ENCODE results near the gene TMEM212. TPM values are rescaled to one million over a fixed set of nuclear protein-coding genes. Genes with fewer than 3 reads are reported as not detected.
A peak's percentile ranks its signal among the peaks of the same experiment; 100 is the strongest.

TMEM212 gene
- total and polyA plus RNA-seq, 2 of the 13 experiments (the other 11 are each of a cell fraction or from before 2014, with no cell fraction given), result not detected

- TF ChIP-seq ZBTB33 (CRISPR knock-in tag; IDR thresholded peaks at IDR 0.05) (no peak), ZNF280B (CRISPR knock-in tag; IDR thresholded peaks at IDR 0.05; ENCODE audit: borderline replicate concordance) (no peak), CREM (IDR thresholded peaks at IDR 0.05) (peak; percentile 54), CREM (CRISPR knock-in tag; IDR thresholded peaks at IDR 0.05) (no peak), HNRNPLL (IDR thresholded peaks at IDR 0.05; ENCODE audit: low read depth, low read length, poor library complexity, severe bottlenecking) (no peak), ZNF7 (CRISPR knock-in tag; IDR thresholded peaks at IDR 0.05) (peak; percentile 35; the same call in 1 of the 2 replicates), IKZF1 (IDR thresholded peaks at IDR 0.05) (no peak), ZBTB34 (CRISPR knock-in tag; IDR thresholded peaks at IDR 0.05) (no peak), NFE2L2 (IDR thresholded peaks at IDR 0.05; ENCODE audit: low read length) (no peak), CCAR2 (optimal IDR thresholded peaks at IDR 0.05; ENCODE audit: low read depth, low read length) (peak; percentile 74), TBX2 (CRISPR knock-in tag; IDR thresholded peaks at IDR 0.05; ENCODE audit: borderline replicate concordance) (peak; percentile 46; the same call in 1 of the 2 replicates), SOX5 (CRISPR knock-in tag; IDR thresholded peaks at IDR 0.05; ENCODE audit: borderline replicate concordance) (peak; percentile 80), MED8 (CRISPR knock-in tag; IDR thresholded peaks at IDR 0.05; ENCODE audit: insufficient replicate concordance) (peak; percentile 75), KAT8 (CRISPR knock-in tag; IDR thresholded peaks at IDR 0.05) (peak; percentile 54)
- TF ChIP-seq, protein P1, sequence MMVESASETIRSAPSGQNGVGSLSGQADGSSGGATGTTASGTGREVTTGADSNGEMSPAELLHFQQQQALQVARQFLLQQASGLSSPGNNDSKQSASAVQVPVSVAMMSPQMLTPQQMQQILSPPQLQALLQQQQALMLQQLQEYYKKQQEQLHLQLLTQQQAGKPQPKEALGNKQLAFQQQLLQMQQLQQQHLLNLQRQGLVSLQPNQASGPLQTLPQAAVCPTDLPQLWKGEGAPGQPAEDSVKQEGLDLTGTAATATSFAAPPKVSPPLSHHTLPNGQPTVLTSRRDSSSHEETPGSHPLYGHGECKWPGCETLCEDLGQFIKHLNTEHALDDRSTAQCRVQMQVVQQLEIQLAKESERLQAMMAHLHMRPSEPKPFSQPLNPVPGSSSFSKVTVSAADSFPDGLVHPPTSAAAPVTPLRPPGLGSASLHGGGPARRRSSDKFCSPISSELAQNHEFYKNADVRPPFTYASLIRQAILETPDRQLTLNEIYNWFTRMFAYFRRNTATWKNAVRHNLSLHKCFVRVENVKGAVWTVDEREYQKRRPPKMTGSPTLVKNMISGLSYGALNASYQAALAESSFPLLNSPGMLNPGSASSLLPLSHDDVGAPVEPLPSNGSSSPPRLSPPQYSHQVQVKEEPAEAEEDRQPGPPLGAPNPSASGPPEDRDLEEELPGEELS (CRISPR knock-in tag; IDR thresholded peaks at IDR 0.05), result peak; percentile 87
- TF ChIP-seq, protein P2, sequence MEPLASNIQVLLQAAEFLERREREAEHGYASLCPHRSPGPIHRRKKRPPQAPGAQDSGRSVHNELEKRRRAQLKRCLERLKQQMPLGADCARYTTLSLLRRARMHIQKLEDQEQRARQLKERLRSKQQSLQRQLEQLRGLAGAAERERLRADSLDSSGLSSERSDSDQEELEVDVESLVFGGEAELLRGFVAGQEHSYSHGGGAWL (CRISPR knock-in tag; IDR thresholded peaks at IDR 0.05), result no peak
These were observed 4.9 kb upstream of the TMEM212 start (continued) for GRCh38 chr3:171838218-171838720.

Measured in HepG2 (cell line).